Suprapubic skin (tissue), 3 donors: ENCODE results near the gene HOXA5.

Source experiments
- EP300 ChIP-seq: sonication (generic); formaldehyde crosslinking; IDR thresholded peaks from one replicate; pipeline ENCODE4 v1.6.1; 2017; ENCODE audit warnings: antibody characterized with exemption
- TF ChIP-seq, protein P1 (sequence below), 2 donors: fragments of 200-600 bp in 1 of 2; fragments of 450-650 bp in 1 of 2; sonication (generic) in 1 of 2; IDR thresholded peaks; one replicate each; pipeline ENCODE4 v1.5.1; 2016 to 2019; ENCODE audit warnings: antibody characterized with exemption in 2 of 2, mild to moderate bottlenecking in 1 of 2, moderate library complexity in 1 of 2

DNA sequence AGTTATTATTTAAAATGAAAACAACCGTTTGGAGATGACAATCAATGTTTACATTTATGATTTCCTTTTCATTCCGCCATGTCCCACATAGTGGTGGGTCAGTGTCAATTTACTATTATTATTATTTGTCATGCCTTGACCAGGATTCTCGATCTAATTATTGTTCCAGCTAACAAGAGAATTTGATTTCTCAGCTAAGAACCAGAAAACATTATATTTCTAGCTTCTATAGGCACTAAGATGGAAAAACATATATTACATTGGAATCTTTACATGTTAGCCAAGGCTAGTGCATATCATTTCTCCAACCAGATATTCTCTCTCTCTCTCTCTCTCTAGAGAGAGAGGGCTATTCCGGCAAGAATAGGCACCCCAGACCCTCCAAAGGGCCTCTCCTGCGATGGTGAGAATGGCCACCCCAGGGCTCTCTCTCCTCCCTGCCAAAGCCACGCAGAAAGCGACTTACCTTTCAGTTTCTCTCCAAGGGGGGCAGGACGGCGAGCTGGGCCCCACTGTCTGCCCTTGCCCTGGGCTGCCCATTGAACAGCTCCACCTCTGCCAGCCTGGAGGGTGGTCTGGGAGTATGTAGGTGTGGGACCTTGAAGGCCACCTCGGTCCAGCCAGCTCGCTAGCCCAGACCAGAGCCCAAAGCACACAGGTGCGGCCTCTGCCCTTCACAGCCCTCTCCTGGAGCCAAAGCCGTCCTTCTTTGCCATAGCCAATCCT is 6.5 kb upstream of the HOXA5 start:
- TF ChIP-seq, protein P1, sequence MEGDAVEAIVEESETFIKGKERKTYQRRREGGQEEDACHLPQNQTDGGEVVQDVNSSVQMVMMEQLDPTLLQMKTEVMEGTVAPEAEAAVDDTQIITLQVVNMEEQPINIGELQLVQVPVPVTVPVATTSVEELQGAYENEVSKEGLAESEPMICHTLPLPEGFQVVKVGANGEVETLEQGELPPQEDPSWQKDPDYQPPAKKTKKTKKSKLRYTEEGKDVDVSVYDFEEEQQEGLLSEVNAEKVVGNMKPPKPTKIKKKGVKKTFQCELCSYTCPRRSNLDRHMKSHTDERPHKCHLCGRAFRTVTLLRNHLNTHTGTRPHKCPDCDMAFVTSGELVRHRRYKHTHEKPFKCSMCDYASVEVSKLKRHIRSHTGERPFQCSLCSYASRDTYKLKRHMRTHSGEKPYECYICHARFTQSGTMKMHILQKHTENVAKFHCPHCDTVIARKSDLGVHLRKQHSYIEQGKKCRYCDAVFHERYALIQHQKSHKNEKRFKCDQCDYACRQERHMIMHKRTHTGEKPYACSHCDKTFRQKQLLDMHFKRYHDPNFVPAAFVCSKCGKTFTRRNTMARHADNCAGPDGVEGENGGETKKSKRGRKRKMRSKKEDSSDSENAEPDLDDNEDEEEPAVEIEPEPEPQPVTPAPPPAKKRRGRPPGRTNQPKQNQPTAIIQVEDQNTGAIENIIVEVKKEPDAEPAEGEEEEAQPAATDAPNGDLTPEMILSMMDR (IDR thresholded peaks at IDR 0.05), result no peak
- TF ChIP-seq EP300, result no peak
